Neural crest cell (in vitro differentiated cells): ENCODE results near the gene RUSF1. TPM values are rescaled to one million over a fixed set of nuclear protein-coding genes. Genes with fewer than 3 reads are reported as not detected.

Experiments used
- DNase-seq: peaks from one replicate; pipeline ENCODE4 v3.0.0; 2021; ENCODE audit warnings: low read depth, mixed read lengths, low spot score
- H3K27ac Mint-ChIP-seq: one replicate; pipeline ENCODE4 v1.8.0; 2021; ENCODE audit warnings: mild to moderate bottlenecking, mixed read lengths; ENCODE audit not compliant: unreplicated experiment
- H3K27me3 Mint-ChIP-seq: 2 replicates; pipeline ENCODE4 v1.8.0; 2021; ENCODE audit warnings: low read depth, mild to moderate bottlenecking, mixed read lengths
- H3K36me3 Mint-ChIP-seq: 2 replicates; pipeline ENCODE4 v1.8.0; 2021; ENCODE audit warnings: low read depth, mild to moderate bottlenecking, mixed read lengths
- H3K4me1 Mint-ChIP-seq: 2 replicates; pipeline ENCODE4 v1.8.0; 2021; ENCODE audit warnings: mixed read lengths
- H3K4me3 Mint-ChIP-seq: one replicate; pipeline ENCODE4 v1.8.0; 2021; ENCODE audit warnings: mild to moderate bottlenecking, mixed read lengths
- H3K9me3 Mint-ChIP-seq: 2 replicates; pipeline ENCODE4 v1.8.0; 2021; ENCODE audit warnings: mixed read lengths
- CTCF ChIP-seq: fragments of 200-600 bp; sonication (generic); conservative IDR thresholded peaks from 2 replicates; pipeline ENCODE4 v1.5.0; 2021; ENCODE audit warnings: antibody characterized with exemption, mild to moderate bottlenecking
- total RNA-seq: library from RNA; stranded (reverse); gene quantifications from 2 replicates; pipeline ENCODE4 v1.2.1, GENCODE V29; 2021

The RUSF1 gene
- total RNA-seq, 1 donor from 2014 or later: 47.7 TPM

- no peaks in the 10 kb centered on the region for H3K27me3 Mint-ChIP-seq
- no peak for DNase-seq
- H3K27ac Mint-ChIP-seq: no peak overlapping the region
- H3K4me3 Mint-ChIP-seq: no peak overlapping the region
- peaks cover 9% of the 10 kb centered on the region for H3K4me1 Mint-ChIP-seq
- H3K9me3 Mint-ChIP-seq: no peaks in the 10 kb centered on the region
- no peak for TF ChIP-seq CTCF
- H3K36me3 Mint-ChIP-seq: peaks cover under 1% of the 10 kb centered on the region
Measured at GRCh38 chr16:31502981-31503380, 5.2 kb downstream of the RUSF1 start.

GRCh38 chr16:31501966-31502348 lies 6.2 kb downstream of the RUSF1 start:
- peaks cover 1% of the 10 kb centered on the region for H3K4me1 Mint-ChIP-seq
- no peak for DNase-seq
- H3K36me3 Mint-ChIP-seq: peaks cover 4% of the 10 kb centered on the region
- no peak for TF ChIP-seq CTCF
- no peaks in the 10 kb centered on the region for H3K9me3 Mint-ChIP-seq
- H3K4me3 Mint-ChIP-seq: no peak overlapping the region
- H3K27ac Mint-ChIP-seq: no peak overlapping the region
- no peaks in the 10 kb centered on the region for H3K27me3 Mint-ChIP-seq

- peaks cover 4% of the 10 kb centered on the region for H3K36me3 Mint-ChIP-seq
- no peaks in the 10 kb centered on the region for H3K4me1 Mint-ChIP-seq
- H3K4me3 Mint-ChIP-seq: no peak overlapping the region
- H3K27me3 Mint-ChIP-seq: no peaks in the 10 kb centered on the region
- TF ChIP-seq CTCF: no peak
- no peaks in the 10 kb centered on the region for H3K9me3 Mint-ChIP-seq
- H3K27ac Mint-ChIP-seq: no peak overlapping the region
- DNase-seq: no peak
Measured at GRCh38 chr16:31501226-31501965, 6.8 kb downstream of the RUSF1 start.

GRCh38 chr16:31499928-31500327 lies 8.3 kb downstream of the RUSF1 start:
- Mint-ChIP-seq H3K4me1 (no peaks in the 10 kb centered on the region), H3K27ac (no peak overlapping the region), H3K4me3 (no peak overlapping the region), H3K36me3 (peaks cover 4% of the 10 kb centered on the region), H3K27me3 (no peaks in the 10 kb centered on the region), H3K9me3 (no peaks in the 10 kb centered on the region)
- no peak for DNase-seq
- TF ChIP-seq CTCF: no peak

- Mint-ChIP-seq H3K27me3 (no peaks in the 10 kb centered on the region), H3K36me3 (peaks cover 4% of the 10 kb centered on the region), H3K4me1 (no peaks in the 10 kb centered on the region), H3K27ac (no peak overlapping the region), H3K4me3 (no peak overlapping the region), H3K9me3 (no peaks in the 10 kb centered on the region)
- no peak for TF ChIP-seq CTCF
- no peak for DNase-seq
Measured at GRCh38 chr16:31498493-31498892, 9.7 kb downstream of the RUSF1 start.
